ENCODE results near the gene LIPN.

- peak in 2 of 6 experiments; percentile 10 to 61 for TF ChIP-seq CTCF (IDR thresholded peaks at IDR 0.05)
- TF ChIP-seq POLR2A (IDR thresholded peaks at IDR 0.05), result no peak
Observed at GRCh38 chr10:88728107-88728763, 31.6 kb upstream of the LIPN start.
